Amniotic epithelial cell (primary cell): Measurements from ENCODE around the gene HIGD1C.
"Not testable (repeated sequence)": the region's sequence is repeated elsewhere in the genome, so short reads cannot be mapped to it uniquely, and the experiment has no call there.

Source experiments
- DNase-seq: peaks from one replicate; pipeline ENCODE4 v3.0.0-alpha.2; 2010; ENCODE audit warnings: low read depth

Gene HIGD1C

DNA sequence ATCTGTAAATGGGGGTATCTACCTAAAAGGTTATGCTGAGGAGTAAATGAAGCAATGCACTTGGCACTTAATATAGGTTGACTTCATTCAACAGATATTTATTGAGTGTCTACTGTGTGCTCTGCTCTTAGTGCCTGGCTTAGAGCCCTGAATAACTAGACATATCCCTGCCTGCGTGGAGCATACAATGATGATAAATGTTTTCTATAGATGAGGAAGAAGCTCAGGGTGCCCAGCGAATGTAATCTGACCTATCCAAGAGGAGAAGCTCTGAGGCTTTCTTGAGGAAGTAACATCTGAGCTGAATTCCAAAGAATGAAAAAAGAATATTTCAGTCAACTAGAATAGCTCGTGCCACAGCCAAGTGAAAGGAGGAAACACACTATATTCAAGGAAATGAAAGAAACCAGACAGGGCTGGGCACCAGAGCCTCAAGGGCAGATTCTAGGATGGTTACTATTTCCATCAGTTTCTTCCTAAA lies 17.9 kb upstream of the HIGD1C start:
- DNase-seq, result peak; percentile 68

DNA sequence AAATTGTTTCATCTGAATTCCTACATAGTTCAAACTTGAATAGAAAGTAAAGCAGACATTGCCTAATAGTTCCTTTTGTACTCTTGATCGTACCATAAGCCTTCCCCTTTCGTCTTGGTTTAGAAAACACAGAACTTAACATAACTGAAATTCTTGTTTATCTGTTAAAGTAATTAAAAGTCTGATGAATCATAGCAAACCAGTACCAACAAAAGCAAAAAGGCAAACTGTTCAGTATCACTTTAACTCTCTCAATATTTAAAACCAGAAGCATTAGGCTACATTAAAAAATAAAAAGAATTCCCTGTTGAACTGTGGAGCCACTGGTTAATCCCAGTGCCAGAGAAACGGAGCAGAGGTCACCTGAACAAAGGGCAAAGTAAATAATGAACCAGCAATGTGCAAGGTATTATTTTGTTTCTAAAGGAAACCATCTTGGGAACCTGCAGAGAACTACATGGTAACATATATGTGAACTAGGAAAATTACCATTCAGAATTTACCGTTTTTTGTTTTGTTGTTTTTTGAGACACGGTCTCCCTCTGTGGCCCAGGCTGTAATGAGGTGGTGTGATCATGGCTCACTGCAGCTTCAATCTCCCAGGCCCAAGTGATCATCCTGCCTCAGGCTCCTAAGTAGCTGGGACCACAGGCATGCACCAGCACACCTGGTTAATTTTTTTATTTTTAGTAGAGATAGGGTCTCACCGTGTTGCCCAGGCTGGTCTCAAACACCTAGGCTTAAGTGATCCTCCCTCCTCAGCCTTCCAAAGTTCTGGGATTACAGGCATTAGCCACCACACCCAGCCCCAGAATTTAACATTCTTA lies 17.1 kb upstream of the HIGD1C start:
- peak; percentile 92 for DNase-seq

DNA sequence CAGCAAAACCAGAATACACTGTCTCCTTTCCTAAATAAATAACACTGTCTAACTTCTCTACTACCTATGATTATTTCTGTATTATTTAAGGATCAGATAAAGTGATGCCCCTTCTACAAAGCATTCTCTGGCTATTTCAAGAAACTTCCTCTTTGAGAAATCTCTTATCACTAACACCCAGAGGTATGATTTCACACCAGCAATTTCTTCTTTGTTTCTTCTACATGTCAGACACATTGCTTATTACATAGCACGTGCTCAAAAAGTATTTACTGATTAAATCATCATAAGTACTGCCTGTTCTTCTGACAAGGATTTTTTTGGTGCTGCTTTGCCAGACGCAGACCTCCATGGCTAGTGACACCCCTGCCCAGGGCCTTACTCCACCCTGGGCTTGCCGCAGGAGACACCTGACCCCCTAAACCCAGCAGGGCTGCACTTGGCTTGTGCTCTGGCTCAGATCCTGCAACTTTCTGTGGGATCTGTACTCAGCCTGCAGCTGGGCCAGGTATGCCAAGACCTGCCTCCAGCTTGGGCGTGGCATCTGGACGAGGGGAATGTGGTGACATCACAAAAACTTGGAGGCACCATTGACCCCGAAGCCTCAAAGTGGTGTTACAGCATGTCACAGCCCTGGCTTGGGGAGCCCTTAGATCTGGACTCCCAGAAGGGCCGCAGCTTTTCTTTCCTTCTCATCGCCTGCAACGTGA lies 15.4 kb upstream of the HIGD1C start:
- no peak for DNase-seq

DNA sequence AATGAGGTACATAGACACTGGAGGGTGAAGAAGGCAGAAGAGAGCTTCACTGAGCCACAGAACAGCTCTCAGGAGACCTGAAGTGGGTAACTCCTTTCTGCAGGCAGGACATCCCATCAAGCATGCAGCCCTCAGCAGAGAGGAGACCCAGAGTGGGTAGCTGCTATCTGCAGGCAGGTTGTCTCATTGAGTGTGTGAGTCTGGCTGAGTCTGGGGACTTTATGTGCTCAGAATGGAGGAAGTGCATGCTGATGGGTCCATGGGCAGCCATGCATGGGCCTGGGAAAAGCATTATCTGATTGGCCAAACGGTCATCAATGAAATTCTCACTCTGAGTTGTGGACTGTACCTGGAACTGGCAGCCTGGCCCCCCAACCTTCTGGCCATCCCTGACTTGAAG lies 14.7 kb upstream of the HIGD1C start:
- DNase-seq, result no peak

DNA sequence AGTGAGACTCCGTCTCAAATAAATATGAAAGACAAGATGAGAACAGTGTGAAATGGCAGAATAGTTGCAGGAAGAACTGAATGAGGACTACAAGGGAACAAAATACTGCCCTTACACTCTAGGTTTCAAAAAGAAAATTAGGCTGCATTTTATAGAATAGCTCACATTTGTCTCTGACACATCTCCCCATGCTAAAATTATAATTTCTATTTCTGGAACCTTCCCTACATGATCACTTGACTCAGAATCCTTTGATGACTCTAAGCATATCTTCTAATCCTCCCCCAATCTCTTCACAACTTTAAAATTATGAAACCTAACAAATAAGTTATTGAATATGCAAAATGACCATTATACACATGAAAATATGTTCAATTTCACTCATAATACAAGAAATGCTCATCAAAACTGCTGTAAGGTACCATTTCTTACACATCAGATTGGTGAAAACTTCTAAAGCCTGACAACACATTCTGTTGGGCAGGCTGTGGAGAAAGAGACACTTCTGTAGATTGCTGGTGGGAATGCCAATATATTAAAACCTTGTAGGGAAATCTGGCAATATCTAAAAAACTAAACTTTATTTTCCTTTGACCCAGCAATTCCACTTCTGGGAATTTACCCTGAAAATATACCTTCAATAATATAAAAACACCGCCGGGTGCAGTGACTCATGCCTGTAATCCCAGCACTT lies 4.3 kb upstream of the HIGD1C start:
- no peak for DNase-seq

DNA sequence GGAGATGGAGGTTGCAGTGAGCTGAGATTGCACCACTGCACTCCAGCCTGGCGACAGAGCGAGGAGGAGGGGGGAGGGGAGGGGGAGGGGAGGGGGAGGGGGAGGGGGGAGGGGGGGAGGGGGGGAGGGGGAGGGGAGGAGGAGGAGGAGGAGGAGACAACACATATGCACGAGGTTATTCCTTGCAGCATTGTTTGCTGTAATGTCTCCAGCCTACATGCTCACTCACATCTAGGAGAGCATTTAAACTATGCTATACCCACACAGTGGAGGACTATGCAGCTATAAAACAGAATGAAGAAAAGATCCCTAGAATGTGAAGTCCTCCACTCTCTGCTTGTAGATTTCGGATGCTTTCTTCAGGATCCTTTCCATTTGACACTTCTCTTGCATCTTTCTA lies 3.5 kb upstream of the HIGD1C start:
- DNase-seq, result peak; percentile 35

DNA sequence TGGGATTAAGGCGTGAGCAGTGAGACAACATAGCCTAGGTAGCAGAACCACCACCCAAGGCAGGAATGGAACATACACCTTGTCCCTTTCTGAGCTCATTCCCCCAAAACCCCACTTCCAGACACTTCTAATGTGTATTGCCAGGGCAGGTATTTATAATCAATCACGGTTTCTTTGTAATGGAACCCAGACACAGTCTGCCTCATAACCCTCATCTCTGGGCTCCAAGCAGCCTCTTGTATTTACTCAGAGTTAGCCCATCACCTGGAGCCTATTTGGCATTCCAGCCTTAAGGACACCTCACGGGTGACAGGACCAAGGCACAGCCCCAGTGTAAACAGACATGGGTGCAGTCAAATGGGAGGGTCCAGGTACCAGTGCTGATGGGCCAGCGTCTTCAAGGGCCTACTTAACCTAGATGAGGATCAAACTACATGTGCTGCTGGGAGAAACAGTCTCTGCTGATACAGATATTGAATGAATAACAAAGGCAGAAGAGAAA lies 2.5 kb upstream of the HIGD1C start:
- DNase-seq, result no peak

DNA sequence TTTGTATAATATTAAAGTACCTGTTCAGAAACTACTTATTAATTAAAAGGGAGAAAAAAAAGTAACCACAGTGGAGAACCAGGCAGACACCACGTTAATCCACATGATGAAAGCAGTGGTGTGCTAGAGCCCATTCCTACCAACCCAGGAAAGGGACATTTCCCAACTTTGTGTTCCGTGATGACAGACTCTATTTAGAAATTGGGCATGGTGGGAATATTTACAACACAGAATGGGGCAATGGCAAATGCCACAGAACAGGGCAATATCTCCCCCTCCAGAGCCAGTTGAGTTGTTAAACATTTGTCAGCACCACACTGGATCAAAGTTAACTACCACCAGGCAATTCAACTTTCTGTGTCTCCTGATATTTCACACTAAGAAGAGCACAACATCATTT lies 1.2 kb upstream of the HIGD1C start:
- DNase-seq, result peak; percentile 47

DNA sequence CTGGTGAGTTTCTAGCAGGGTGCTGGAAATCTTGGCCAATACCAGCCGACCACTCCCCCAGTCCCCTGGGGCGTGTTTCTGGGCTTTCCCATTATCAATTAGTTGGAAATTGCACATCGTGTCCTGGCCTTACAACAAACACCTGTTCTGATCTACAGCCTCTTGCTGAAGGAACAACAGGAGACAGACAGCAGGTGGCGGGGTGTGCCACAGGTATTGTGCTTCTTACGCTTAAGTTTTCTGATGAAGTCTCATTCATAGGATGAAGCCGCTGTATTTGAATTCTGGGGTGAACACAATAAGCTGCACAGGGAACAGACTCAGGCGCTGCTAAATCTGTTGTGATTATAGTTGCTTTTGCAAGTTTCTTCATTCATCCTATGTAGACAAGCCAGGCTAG lies 703 bp downstream of the HIGD1C start:
- no peak for DNase-seq

DNA sequence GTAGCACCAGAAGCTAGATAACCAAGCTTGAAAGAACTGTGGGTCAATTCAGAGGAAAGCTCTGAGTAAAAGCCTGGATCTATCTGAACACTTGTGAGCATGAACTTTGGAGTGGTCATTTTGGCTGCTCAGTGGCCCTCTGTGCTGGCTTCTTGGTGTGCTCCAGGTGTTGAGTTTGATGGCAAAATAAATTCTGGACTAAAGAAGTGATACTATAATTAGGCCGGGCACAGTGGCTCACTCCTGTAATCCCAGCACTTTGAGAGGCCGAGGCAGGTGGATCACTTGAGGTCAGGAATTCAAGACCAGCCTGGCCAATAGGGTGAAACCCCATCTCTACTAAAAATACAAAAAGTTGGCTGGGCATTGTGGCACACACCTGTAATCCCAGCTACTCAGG lies 2.4 kb downstream of the HIGD1C start:
- DNase-seq, result not testable (repeated sequence)

DNA sequence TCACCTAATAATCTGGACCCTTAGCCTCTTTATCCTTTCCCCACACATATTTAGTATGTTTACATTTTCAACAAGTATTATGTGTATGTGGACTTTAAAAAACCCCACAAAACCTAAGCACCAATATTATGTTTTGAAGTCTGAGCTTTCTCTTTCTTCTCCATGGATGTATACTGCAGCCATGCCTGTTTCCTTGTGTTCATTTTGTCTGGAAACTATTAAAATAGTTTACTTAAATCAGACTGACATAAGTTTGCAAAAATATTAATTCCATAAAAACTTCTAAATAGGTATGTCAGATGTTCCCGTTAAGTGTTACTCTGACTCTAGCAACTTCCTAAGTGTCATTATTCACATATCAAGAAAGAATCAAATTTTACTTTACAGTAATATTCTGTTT lies 2.9 kb downstream of the HIGD1C start:
- DNase-seq, result no peak

DNA sequence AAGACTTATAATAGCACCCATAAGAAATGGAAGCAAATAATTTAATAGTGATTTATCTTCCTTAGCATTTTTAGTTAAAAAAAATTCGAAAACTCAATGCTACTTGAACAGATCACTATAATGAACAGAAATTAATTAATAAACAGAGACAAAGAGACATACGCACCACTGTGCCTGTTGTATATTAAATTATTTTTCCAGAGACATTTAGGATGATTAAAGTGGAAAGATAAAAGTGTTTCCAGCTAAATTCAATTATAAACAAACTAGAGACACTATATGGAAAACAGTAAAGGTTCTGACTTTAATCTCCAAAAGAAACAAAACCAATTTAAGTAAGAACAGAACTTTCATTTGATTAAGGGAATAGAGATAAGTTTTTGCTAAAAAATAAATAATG lies 3.4 kb downstream of the HIGD1C start:
- DNase-seq, result no peak

DNA sequence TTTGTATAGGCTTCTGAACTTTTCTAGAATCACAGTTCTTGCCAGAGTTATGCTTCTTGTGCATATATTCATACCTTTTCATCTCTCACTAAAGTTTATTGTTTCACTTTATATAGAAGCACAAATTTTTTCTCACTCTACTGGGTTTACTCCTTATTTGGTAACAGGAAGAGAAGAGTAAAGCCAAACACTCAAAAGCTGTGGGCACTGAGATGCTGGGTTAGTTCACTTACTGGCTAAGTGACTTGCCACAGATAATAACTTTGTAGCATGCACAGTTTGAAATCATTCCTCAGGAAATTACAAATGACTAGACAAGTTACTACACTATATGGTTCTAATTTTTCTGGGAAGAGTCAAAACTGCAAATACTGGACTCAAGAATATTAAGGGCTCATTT lies 7.8 kb downstream of the HIGD1C start:
- peak; percentile 66 for DNase-seq

DNA sequence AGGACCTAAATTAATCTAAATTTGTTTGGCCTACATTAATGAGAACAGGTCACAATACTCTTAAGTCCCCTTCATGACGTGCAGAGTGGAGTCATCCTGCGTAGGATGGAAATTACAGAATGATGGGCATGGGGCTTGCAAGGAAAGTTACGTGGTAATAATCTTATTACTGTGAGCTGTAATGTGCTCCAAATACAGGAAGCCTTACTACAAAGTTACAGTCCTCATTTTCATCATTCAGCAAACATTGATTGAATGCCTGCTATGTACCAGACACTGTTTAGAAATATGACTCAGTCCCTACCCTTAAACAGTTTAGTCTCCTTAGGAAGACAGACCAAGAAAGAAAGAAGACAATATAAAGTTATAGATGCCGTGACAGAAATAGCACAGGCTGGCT lies 9.4 kb downstream of the HIGD1C start:
- peak; percentile 88 for DNase-seq

DNA sequence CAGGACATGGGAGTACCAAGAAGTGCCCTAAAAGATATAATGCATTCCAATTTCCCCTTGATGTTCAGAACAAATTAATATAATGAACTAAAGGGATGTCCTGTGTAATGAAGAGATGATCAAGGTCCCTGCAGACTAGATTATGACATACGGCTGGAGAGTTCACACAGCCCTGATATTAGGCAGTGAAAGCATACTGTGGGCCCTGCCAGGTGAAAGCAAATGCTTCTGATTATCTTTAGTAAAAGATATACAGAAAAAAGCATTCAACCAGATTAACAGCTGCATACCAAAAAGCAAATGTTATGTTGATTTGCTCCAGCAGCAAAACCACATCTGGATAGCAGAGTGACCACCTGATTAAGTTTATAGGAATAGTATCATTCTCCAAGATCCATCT lies 12.1 kb downstream of the HIGD1C start:
- DNase-seq, result no peak

DNA sequence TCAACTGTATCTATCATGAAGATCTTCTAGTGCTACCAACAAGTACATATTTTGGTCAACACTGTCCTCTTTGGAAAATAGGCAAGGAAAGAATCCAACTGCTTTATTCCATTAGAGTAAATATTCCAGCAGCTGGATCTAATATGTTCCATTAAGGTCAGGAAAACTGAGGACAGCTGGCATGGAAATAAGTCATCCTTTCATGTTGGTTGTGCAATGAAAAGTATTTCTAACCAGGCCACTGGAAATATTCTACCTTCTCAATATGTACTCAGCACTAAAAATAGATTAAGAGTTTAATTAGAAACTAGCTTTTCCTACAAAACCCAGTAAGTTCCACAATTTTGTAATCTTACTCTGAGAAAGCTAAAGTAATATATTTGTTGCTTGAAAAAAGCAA lies 19.6 kb downstream of the HIGD1C start:
- DNase-seq, result peak; percentile 49

DNA sequence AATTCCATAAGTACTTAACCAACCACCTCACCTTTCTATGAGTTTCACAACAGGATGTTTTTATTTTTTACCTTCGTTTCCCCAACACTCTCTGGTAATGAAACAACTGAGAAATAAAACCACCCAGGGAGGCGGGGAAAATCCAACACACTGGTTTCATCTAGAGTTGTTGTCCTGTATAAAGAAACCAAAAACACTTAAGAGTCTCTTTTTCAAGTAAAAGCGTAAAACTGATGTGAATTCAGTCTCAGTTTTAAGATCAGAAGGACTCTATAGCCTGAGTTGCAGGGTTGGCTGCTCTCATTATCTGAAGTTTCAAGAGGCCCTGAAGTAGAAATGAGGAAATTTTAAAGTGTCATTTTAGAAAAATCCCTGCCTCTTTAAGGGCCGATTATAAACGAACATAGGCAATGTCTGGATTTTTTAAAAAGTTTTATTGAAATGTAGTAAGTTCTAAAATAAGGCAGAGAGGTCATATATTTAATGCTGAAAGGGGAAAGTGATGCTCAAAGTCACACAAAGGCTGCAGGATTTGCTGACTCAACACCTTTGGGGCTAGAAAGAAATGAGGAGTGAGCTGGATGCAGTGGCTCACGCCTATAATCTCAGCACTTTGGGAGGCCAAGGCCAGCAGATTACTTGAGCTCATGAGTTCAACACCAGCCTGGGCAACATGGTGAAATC lies 27.2 kb downstream of the HIGD1C start:
- DNase-seq, result no peak

DNA sequence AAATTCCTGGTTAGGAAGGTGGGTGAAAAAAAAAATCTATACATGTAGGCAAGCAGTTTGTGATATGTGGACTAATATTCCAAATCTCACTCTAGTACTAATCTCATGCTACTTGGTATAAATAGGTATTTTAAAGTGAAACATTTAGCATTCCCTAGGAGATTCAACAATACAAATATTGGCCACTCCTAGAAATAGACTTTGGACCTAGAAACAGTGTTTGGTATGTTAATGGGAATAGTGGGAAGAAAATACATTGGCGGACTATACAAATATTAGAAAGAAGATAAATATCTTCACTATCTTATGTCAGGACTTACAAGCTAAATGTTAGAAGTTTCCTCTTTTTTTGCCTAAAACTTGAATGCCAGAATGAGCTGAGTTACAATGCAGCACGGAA lies 28.2 kb downstream of the HIGD1C start:
- no peak for DNase-seq

DNA sequence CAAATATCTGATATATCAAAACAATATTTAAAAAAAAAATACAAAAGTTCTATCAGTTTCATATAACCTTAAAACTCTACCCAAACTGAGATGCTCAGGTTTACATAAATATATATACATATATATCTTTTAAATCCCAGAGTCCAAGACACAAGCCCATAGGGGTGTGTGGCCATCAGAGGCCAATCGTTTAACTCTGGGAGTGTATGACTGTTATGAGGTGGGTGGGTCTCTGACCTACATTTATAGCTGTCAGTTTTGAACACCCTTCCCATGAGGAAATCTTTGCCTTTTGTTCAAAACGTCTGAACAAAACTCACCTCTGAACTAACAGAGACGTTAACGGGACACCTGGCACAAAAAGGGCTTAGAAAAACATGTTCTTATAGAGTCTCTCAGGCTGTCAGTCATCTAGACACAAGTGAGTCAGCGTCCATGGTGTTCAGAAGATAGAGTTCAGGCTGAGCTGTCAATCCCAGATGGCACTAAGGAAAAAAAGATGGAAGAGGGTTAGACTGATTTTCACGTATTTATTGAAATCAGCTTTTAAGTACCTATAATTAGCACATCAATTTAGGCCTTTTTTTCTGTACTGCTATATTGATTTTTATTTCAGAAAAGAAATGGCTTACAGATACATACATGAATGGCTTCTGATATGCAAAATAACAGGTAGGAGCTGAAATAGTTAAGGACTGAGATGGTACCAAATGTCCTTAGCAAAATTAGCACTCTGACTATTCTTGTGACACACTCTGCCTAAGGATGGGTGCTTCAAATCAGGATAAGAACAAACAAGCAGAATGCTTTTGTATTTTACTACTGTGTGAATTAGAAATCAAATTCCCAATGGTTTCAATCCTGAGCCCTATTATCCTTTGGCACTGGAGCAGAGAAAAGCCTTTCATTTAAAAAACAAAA lies 29.2 kb downstream of the HIGD1C start:
- DNase-seq, result peak; percentile 14

DNA sequence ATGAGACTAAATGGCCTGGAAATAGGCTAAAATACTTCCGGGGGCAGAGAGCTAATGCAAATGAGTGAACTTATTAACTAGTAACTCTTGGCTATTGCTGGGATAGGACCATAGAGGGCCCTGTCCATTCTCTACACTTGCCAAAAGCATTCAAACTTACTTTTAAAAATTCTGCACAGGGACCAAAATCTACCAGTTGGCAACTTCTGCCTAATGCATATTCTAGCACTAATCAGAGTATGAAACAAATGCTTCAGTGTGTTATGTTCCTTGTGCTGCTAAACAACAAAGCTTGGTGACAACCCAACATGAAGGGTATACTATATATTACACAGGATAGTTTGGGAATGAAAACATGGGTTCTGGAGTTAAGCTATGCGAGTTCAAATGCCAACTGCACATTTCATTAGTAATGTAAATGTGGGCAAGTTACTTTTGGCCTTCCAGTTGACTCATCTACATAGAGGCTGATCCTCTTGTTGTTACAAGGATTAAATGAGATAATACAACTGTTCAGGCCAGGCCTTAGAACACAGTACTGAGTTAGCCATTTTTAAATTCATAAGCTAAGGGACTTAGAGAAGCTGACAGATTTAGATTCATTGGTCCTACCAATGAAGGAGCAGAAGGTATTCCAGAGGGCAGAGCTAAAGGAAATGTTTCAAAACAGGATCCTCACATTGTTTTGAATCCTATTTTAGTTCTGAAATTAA lies 32.4 kb downstream of the HIGD1C start:
- peak; percentile 66 for DNase-seq
